Myocyte (in vitro differentiated cells): ENCODE measurements around the gene CLDN3. TPM values are rescaled to one million over a fixed set of nuclear protein-coding genes. Genes with fewer than 3 reads are reported as not detected.

ENCODE experiments used
- DNase-seq: peaks from one replicate; pipeline ENCODE4 v3.0.0-alpha.2; 2012; ENCODE audit warnings: low read depth
- total RNA-seq: library from RNA; depleted of rRNA; stranded (reverse); fragments of >200 nt; gene quantifications from 2 replicates; pipeline ENCODE4 v1.2.3, GENCODE V29; 2014

The CLDN3 gene
- total RNA-seq, 1 donor from 2014 or later = not detected

DNA sequence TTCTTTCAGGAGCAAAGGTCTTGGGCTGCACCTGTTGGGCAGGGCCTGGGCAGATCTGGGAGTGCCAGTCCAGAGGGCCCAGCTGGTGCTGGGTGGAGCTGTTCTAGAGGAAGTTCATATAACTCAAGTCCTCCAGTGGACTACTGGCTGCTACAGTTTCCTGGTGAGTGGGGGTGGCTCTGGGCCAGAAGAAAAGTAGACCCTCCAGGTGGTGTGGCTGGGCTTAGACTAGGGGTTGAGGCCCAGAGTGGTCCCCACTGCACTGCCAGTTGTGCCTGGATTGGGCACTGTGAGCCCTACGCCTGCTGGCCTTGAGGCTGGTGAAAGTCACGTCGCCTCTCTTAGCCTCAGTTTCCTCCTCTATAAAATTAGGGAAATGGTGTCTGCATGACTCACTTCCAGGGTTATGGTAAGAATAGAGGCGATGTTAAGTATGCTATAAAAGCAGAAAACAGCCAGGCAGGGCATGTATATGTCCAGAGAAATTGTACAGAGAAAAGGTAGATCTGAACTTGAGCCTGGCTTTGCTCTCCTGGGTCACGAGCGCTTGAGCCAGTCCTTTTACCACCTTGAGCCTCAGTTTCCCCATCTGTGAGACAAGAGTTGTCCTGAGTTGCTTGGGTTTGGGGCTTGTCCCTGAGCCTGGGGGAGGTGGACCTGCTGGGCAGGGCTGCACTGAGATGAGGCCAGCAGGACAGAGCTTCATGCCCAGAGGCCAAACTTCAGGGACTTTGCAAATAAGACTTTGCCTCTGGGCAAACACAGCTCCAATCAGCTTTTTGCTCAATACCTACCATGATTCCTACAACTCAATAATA, 3.8 kb upstream of the CLDN3 start:
- DNase-seq = peak; percentile 29

DNA sequence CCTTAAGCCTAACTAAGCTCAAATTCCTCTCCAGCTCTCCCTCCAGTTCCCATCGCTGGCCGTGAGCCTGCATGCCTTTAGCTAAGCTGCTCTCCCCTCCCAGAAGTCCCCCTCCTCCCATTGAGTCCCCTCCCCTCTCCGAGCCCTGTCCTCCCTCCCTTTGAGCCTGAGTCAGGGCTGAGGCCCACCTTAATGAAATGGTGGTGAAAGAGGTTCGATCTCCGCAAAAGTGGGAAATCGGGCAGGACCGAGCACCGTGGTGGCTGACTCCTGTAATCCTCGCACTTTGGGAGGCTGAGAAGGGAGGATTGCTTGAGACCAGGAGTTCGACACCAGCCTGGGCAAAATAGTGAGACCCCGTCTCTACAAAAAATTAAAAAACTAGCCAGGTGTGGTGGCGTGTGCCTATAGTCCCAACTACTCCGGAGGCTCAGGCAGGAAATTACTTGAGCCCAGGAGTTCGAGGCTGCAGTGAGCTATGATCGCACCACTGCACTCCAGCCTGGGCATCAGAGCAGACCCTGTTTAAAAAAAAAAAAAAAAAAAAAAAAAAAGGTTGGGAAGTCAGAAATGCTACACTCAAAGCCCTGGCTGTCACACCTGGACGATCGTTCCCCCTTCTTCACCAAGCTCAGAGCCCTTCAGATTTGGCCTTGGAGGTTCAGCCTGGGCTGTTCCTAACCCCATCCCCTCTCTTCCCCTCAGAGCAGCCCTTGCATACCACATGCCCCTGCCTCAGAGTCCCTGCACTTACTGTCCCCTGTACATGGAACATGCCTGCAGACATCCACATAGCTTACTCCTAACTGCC, 995 bp upstream of the CLDN3 start:
- no peak for DNase-seq

DNA sequence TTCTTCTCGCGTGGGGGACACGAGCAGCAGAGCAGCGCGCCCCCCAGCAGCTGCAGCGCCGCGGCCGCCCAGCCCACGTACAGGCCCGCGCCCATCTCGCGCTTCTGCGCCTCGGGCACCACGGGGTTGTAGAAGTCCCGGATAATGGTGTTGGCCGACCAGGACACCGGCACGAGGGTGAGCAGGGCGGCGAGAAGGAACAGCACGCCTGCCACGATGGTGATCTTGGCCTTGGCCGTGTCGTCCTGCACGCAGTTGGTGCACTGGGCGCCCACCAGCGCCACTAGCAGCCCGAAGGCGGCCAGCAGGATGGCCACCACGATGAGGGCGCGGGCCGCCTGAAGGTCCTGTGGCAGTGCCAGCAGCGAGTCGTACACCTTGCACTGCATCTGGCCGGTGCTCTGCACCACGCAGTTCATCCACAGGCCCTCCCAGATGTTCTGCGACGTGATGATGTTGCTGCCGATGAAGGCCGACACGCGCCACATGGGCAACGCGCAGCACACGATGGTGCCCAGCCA, 529 bp downstream of the CLDN3 start:
- no peak for DNase-seq

DNA sequence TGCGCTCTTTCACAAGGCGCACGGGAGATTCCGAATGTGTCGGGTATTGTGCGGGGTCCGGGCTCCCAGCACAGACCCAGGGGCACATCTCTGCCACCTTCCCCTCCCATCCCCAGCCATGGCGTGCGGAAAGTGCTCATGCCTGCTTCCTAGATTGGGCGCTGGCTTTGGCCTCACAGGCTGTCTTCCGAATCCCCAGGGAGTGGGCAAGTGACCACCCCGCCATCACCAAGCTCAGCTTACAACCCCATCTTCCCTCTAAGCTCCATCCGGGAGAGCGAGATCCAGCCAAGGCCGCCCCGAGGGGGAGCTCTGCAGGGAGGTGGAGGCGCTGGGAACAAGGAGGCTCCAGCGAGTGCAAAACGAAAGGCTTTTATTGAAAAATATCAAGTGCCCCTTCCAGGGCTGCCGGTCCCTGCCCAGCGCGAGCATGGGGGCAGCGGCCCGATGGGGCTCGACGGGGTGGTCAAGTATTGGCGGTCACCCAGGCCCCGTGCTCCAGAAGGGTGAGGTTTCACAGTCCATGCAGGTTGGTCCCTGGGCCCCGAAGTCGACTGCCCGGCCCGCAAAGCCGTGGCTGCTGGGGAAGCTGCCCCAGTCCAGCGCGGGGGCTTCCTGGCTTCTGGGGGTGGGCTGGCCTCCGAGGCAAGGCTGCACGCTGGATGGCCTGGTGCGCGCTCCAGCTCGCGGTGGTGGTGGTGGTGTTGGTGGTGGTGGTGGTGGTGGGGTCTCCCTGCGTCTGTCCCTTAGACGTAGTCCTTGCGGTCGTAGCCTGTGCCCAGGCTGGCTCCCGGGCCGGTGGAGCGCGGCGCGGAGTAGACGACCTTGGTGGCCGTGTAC, 1.2 kb downstream of the CLDN3 start:
- no peak for DNase-seq

DNA sequence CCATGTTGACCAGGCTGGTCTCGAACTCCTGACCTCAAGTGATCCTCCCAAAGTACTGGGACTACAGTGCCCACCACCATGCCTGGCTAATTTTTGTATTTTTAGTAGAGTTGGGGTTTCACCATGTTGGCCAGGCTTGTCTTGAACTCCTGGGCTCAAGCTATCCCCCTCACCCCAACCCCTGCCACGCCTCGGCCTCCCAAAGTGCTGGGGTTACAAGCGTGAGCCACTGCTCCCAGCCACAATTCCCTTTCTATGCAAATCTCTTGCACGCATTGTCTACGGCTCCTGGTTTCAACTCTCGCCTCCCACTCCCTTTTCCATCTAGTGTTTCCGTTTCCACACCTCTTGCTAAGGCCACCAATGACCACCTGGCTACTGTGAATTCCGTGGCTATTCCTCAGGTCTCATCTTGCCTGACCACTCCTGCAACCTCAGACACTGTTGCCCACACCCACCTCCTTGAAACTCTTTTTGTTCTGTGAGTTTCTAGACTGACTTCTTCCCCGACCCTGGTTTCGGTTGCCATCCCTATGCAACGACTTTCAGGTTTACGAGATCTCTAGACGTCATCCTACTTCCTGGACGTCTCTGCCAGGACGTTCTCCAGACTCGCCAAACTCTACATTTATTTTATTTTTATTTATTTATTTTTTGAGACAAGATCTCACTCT, 3.4 kb downstream of the CLDN3 start:
- DNase-seq = no peak

DNA sequence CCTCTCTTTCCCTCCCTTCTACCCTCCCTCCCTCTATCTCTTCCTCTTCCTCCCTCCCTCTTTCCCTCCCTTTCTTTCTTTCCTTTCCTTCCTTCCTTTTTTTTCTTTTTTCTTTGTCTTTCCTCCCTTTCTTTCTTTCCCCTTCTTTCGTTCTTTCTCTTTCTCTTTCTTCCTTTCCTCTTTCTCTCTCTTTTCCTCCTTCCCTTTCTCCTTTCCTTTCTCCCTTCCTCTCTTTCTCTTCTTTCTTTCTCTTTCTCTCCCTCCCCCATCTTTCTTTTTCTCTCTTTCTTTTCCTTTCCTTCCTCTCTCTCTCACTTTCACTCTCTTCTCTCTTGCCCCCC, 7.4 kb downstream of the CLDN3 start:
- DNase-seq = no peak

DNA sequence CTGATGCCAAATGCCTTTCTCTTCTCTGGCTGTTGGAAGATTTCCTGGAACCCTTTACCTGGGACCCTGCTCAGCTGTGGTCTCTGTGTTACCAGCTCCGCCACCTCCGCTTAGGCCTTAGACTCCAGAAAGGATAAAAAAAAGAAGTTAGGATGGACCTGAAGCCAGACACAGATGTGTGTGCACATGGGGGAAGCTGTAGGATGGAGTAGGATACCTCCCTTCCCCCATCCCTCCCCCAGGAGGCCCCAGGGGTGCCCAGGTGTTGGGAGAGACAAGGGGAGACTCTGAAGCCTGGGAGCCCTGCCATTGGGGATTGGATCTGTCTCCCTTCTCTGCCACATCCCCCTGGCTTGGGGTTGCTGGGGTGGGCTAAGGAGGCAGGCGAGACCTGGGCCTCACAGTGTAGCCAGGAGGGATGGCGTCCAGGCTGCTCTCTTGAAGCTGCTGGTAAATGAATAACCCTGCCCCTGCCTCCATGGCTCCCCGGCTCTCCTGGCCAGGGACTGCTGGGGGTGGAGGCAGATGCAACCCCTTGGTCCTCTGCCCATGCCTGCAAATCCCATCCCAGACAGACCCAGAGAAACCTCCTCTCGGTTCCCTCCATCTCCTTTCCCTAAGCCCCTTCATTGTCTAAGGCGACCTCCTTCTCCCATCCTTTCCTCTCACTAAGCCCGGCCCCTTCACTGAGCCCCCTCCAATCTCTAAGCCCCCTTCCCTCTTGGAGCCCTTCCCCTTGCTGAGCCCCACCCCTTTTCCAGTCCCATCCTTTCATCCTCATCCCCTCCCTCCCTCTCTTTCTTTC, 8.0 kb downstream of the CLDN3 start:
- DNase-seq = no peak

DNA sequence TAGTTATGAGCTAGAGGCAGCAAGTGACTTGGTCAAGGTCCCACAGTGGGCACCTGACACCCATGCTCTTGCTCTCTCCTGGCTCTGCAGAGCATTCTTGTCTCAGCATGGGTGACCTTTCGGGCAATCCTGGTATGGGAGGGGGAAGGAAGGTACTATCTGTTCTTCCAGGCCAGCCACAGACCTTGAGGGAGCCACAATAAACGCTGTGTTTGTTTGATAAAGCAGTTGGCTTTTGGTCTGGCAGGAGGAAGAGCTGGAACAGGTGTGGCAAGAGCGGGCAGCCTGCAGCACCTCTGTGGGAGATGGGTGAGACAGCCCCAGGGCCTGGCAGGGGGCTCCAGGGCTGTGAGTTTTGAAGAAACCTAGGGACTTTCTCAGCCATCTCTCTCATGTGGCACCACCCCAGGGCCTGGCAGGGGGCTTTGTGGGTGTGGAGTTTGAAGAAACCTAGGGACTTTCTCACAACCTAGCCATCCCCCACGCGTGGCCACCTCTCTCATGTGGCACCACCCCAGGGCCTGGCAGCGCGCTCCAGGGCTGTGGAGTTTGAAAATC, 11.4 kb downstream of the CLDN3 start:
- peak; percentile 51 for DNase-seq

DNA sequence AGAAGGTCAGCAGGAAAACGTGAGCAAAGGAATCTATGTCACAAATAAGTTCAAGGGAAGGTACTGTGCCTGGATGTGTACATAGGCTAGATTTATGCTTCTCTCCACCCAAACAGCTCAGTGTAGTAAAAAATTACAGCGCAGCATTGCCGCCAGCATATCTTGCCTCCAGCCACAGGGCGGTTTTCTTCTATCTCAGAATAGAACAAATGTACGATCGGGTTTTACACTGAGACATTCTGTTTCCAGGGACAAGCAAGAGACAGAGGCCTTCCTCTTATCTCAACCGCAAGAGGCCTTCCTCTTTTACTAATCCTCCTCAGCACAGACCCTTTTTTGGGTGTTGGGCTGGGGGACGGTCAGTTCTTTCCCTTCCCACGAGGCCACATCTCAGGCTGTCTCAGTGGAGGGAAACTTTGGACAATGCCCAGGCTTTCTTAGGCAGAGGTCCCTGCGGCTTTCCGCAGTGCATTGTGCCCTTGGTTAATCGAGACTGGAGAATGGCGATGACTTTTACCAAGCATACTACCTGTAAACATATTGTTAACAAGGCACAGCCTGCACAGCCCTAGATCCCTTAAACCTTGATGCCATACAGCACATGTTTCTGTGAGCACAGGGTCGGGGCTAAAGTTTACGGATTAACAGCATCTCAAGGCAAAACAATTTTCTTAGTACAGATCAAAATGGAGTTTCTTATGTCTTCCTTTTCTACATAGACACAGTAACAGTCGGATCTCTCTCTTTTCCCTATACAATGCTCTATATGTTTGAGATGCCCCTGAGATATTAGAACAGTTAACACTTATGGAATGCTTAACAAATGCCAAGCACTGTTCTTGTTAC, 19.9 kb downstream of the CLDN3 start:
- no peak for DNase-seq

DNA sequence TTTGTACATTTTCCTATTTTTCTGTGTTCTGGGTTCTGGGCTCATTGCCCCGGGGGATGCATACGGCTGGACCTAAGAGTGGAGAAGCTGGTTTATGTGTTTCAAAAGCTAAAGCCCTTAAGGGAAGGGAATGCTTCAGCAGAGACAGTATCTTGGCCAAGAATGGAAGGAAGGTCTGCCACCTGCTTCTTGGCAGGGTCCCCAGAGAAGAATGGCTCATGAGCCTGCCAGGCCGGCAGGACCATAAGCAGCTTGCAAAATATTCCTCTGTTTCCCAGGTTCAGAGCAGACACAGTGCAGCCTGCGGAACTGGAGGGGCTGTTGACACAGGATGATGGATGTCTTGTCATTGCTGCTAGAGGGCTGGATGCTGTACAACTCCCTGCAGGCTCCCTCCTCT, 23.7 kb downstream of the CLDN3 start:
- DNase-seq = peak; percentile 43

DNA sequence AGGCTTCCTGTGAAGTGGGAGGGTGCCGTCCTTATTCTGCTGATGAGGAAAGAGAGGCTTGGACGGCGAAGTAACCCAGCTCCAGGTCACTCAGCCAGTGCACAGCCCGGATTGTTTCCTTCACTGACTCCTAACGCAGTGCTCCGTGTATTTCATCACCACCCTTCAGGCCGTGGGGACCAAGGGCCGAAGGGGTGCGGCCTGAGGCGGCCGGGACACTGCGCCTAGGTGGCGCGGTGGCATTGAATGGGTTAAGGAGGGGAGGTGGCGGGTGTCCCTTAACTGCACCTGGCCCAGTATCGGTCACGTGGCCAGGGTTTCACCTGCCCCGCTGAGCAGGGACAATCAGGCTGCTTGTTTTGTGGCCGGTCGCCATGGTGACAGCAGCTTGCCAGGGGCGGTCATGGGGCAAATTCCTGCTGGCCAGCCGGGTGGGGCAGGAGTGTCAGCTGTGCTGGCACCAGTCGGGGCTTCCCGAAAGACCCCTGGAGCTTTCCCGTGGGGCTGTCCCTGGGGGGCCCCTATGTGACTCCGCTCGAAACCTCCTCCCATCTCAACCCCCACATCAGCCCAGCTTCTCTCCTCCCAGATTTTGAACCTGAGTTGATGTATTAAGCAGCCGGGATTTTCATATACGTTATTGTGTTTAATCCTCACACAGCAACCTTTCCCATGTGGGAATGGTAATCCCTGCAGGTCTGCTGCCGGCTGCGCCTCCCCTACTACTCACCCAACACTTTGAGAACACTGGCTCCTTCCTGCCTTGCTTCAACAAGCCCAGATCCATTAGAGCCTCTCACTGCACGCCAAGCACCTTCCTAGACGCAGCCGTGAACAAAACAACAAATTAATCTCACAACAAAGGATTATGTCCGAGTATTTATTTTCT, 27.1 kb downstream of the CLDN3 start:
- DNase-seq = peak; percentile 83

DNA sequence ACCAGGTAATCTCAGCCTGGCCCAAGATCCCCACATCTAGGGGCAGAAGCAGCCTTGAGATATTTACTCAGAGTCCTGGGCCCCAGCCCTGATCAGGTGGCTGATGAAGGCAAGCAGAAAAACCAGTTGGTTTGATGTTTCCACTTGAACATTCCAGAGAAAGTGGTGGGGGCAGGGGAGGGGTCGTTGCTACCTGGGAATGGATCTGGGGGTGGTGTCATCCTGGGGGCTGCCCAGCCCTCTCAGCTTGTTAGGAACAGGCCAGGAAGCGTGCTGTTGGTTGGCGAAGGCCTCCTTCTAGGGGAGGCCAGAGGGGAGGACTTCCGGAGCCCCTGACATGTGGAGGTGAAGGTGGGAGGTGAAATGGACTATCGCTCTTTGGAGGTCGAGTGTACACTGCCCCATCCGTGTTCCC, 27.7 kb downstream of the CLDN3 start:
- DNase-seq = no peak

DNA sequence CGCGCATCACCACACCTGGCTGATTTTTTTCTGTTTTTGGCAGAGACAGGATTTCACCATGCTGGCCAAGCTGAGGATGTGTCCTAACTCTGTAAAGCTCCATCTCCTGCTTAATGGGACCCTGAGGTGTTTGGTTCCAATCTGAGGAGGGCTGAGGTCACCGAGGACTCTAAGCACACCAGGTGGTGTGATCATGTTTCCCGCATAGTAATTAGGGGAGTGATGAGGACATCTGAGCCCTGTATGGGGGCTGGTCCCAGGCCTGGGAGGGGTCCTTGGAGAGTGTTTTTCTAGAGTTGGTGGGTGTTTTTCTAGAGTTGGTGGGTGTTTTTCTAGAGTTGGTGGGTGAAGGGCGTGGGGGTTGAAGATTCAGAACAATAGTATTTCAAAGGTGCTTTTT, 28.5 kb downstream of the CLDN3 start:
- DNase-seq = peak; percentile 46

DNA sequence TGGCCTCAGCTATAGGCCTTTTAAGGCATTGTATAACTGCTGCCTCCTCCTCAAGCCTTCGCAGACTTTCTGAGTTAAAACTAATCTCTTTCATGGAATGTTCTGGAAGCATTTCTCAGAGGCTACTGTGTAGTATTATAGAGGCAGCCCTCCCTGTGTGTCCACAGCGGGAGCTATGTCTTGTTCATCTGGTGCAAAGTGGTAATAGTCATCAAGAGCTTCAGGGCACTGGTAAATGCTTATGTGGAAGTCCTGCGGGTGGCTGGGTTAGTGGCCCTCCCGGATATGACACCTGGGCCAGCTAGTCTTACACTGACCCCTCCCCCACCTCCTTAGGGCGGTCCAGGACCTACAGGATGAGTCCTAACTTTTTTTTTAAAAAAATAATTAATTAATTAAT, 29.3 kb downstream of the CLDN3 start:
- no peak for DNase-seq

DNA sequence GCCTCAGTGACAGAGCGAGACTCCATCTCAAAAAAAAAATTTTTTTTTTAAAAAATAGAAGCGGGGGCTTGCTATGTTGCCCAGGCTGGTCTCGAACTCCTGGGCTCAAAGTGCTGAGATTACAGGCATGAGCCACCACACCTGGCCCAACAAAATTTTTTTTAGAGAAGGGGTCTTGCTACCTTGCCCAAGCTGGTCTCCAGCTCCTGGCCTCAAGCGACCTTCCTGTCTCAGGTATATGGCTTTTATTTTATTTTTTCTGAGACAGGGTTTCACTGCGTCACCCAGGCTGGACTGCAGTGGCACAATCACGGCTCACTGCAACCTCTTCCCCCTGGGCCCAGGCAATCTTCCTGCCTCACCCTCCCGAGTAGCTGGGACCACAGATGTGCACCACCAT, 29.9 kb downstream of the CLDN3 start:
- no peak for DNase-seq

DNA sequence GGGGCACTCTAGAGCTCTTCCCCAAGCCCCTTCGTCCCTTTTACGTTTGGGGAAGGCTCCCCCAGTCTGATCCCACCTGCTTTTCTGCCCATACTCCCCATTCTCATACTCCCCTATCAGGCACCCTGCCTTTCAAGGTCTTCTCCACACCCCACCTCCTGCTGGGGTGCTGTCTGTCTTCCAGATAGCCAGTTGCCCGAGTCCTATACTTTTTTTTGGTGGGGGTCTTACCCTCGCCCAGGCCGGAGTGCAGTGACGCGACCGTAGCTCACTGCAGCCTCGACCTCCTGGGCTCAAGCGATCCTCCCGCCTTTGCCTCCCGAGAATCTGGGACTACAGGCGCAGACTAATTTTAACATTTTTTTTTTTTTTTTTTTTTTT, 30.7 kb downstream of the CLDN3 start:
- no peak for DNase-seq

DNA sequence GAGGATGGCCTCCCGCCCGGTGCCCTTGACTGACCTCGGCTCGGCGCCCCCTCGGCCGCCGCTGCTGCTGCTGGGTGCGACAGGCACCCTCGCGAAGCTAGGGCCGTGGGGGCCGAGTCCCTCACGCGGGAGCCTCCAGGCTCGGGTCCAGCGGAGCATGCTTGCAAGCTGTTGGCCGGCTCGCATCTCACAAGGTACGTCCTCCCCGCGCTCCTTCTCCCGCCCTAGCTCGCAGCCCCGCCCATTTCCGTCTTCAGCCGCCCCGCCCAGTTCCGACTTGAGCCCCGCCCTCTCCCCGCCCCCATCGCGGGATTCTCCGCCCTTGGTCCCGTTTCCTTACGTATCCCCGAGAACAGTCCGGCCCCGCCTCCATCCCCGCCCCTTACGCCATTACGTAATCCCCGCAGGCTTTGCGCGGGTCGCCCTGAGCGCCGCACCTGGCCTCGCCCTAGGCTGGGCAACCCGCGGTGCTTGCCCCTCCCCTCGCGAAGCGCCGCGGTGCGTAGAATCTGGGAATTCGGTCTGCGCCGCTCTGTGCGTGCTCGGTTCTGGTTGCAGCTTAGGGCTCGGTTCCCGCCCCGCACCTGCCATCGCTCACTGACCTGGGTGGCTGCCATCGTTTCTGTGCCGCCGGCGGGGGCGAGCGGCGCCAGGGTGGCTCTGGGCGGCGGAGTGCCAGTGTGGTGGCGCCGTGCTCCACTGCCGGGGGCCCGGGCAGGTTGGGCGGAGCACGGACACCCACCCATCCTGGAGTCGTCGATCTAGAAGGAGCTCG, 31.3 kb downstream of the CLDN3 start, which contains the start of gene ABHD11:
TSS of gene ABHD11 (minus strand) at position 191 of the 775 bp plus-strand sequence. CDS start at position 159, 32 bp downstream.
- peak; percentile 97 for DNase-seq
